ENCODE measurements around the gene SLC39A8. TPM values are rescaled to one million over a fixed set of nuclear protein-coding genes. Genes with fewer than 3 reads are reported as not detected.

SLC39A8 gene
- total and polyA plus RNA-seq, 12 donors = 2.0 to 24.2 (median 8.2) TPM

- 93 to 100% (median 97%) methylated on average over 1 of the region's 1 CpG for WGBS, 4 donors
- no peaks in the 10 kb centered on the region for H3K9me3 ChIP-seq (replicated peaks in 1 of 3)
Measured at GRCh38 chr4:102339018-102339417, 6.3 kb downstream of the SLC39A8 start.

GRCh38 chr4:102338405-102338804 lies 6.9 kb downstream of the SLC39A8 start:
- Histone ChIP-seq H3K27ac (no peak overlapping the region), H3K27me3 (no peaks in the 10 kb centered on the region), H3K36me3 (replicated peaks in 1 of 2) (no peaks in the 10 kb centered on the region), H3K4me3 (no peak overlapping the region), H3K9me3 (replicated peaks in 1 of 3) (no peaks in the 10 kb centered on the region), H3K4me1 (replicated peaks in 1 of 2) (peaks cover 0 to under 1% of the 10 kb centered on the region in 2 donors)
- WGBS, 4 donors = 93 to 97% (median 95%) methylated on average over 8 of the region's 8 CpGs
- intact Hi-C loops (cut with DNase I) = no loop called here
- no peak for DNase-seq
- no peak for TF ChIP-seq CTCF (IDR thresholded peaks at IDR 0.05)
- no peak for TF ChIP-seq POLR2A (IDR thresholded peaks at IDR 0.05)

More at GRCh38 chr4:102339018-102339417, 6.3 kb downstream of the SLC39A8 start:
- Histone ChIP-seq H3K27me3 (no peaks in the 10 kb centered on the region), H3K36me3 (replicated peaks in 1 of 2) (no peaks in the 10 kb centered on the region), H3K4me1 (replicated peaks in 1 of 2) (peaks cover 0 to 6% of the 10 kb centered on the region in 2 donors), H3K27ac (no peak overlapping the region), H3K4me3 (no peak overlapping the region)
- no peak for DNase-seq
- TF ChIP-seq POLR2A (IDR thresholded peaks at IDR 0.05) (no peak), CTCF (IDR thresholded peaks at IDR 0.05) (no peak)
- intact Hi-C loops (cut with DNase I) = no loop called here

GRCh38 chr4:102335616-102336015 lies 9.7 kb downstream of the SLC39A8 start:
- TF ChIP-seq POLR2A (IDR thresholded peaks at IDR 0.05) (no peak), CTCF (IDR thresholded peaks at IDR 0.05) (no peak)
- WGBS, 4 donors = 95 to 97% (median 97%) methylated on average over 2 of the region's 2 CpGs
- DNase-seq = no peak
- Histone ChIP-seq H3K27ac (no peak overlapping the region), H3K9me3 (replicated peaks in 1 of 3) (no peaks in the 10 kb centered on the region), H3K36me3 (replicated peaks in 1 of 2) (no peaks in the 10 kb centered on the region), H3K4me3 (no peak overlapping the region), H3K4me1 (replicated peaks in 1 of 2) (no peaks in the 10 kb centered on the region), H3K27me3 (no peaks in the 10 kb centered on the region)
- intact Hi-C loops (cut with DNase I) = no loop called here

GRCh38 chr4:102334624-102335023 lies 10.7 kb downstream of the SLC39A8 start:
- Histone ChIP-seq H3K27ac (no peak overlapping the region), H3K4me3 (no peak overlapping the region), H3K27me3 (no peaks in the 10 kb centered on the region), H3K36me3 (replicated peaks in 1 of 2) (no peaks in the 10 kb centered on the region), H3K4me1 (replicated peaks in 1 of 2) (no peaks in the 10 kb centered on the region), H3K9me3 (replicated peaks in 1 of 3) (no peaks in the 10 kb centered on the region)
- intact Hi-C loops (cut with DNase I) = no loop called here
- TF ChIP-seq POLR2A (IDR thresholded peaks at IDR 0.05) (no peak), CTCF (IDR thresholded peaks at IDR 0.05) (no peak)
- no peak for DNase-seq
- 85 to 97% (median 94%) methylated on average over 2 of the region's 2 CpGs for WGBS, 4 donors

All from adrenal gland (tissue), 12 donors.